ENCODE results near the gene SDK1. TPM values are rescaled to one million over a fixed set of nuclear protein-coding genes. Genes with fewer than 3 reads are reported as not detected.

The SDK1 gene
- total and polyA plus RNA-seq, 12 donors, result 1.0 to 5.3 (median 3.2) TPM

DNA sequence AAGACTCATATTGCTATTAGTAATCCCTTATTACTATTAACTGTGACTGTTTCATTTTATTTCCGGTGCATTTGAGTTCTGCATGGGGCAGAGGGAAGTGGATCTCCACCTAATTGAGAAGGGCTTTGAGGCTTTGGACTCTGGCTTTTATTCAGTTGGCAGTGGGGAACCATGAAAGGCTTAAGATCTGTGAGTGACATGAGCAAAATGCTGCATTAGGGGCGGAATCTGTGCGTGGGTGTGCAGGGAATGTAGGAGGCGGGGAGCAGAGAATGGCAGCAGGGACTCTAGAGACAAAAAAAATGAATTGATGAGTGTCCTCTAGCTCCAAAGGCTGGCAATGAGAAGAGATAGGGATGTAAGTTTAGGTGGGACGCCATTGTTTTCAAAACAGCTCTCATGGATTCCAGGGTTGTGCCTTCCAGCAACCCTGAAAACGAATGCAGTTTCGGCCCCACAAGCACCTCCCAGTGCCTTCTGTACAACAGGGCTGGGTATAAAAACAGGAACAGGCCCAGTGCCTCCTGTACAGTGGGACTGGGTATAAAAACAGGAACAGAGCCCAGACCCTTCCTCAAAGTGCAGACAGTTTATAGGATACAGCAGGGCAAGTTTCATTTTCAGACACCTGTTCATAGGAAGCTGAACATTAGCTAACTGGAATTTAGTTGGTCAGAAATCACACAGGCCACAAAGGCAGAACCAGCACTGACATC lies 717.7 kb downstream of the SDK1 start:
- DNase-seq, result no peak
- 88 to 93% methylated on average over 7 of the region's 7 CpGs for WGBS, 2 donors
- Histone ChIP-seq H3K27me3 (peaks cover 0 to 3% (median 0%) of the 10 kb centered on the region in 7 donors), H3K9me3 (peaks cover 0 to 30% (median 0%) of the 10 kb centered on the region in 11 donors), H3K4me3 (no peak overlapping the region), H3K36me3 (no peaks in the 10 kb centered on the region), H3K27ac (no peak overlapping the region), H3K4me1 (no peaks in the 10 kb centered on the region)
- ATAC-seq, result no peak
- intact Hi-C loops (cut with DNase I), result no loop called here
- TF ChIP-seq, protein P1, sequence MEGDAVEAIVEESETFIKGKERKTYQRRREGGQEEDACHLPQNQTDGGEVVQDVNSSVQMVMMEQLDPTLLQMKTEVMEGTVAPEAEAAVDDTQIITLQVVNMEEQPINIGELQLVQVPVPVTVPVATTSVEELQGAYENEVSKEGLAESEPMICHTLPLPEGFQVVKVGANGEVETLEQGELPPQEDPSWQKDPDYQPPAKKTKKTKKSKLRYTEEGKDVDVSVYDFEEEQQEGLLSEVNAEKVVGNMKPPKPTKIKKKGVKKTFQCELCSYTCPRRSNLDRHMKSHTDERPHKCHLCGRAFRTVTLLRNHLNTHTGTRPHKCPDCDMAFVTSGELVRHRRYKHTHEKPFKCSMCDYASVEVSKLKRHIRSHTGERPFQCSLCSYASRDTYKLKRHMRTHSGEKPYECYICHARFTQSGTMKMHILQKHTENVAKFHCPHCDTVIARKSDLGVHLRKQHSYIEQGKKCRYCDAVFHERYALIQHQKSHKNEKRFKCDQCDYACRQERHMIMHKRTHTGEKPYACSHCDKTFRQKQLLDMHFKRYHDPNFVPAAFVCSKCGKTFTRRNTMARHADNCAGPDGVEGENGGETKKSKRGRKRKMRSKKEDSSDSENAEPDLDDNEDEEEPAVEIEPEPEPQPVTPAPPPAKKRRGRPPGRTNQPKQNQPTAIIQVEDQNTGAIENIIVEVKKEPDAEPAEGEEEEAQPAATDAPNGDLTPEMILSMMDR (IDR thresholded peaks at IDR 0.05), result no peak

DNA sequence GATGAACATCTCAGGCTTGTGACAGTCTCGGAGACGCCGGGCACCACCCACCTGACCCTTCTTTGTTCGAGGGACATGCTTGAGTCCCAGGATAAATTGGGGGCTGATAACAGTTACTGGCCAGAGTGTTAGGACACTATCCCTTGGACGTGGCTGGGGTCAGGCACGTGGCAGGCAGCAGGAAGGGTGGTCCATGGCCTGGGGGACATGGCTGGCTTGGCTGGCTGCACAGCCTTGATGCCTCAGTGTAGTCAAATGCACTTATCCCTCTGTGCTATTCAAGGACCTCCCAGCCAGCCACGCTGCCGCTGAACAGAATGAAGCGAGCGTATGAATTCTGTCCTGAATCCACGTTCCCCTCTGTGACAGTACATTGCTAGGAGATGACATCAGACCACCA lies 719.0 kb downstream of the SDK1 start:
- TF ChIP-seq, protein P1 (IDR thresholded peaks at IDR 0.05), result no peak
- 91 to 93% methylated on average over 11 of the region's 11 CpGs for WGBS, 2 donors

DNA sequence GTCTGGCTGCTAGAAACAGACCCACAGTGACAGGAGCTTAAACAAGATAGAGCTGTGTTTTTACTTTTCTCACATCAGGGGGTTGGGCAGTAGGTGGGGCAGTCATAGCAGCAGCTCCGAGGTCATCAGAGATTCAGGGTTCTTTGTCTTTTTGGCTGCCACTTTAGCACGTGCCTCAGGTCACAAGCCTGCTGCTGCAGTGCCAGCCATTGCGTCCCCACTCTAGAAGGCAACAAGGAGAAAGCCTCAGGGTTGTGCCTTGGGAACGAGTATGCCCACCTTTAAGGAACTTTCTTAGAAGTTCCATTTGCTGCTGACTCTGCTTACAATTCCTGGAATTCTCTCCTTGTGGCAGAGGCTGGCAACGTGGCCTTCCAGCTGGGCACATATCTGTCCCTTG lies 720.4 kb downstream of the SDK1 start:
- no peak overlapping the region for H3K27ac ChIP-seq
- H3K36me3 ChIP-seq, result no peaks in the 10 kb centered on the region
- H3K9me3 ChIP-seq, result peaks cover 0 to 30% (median 0%) of the 10 kb centered on the region in 11 donors
- no peaks in the 10 kb centered on the region for H3K4me1 ChIP-seq
- DNase-seq, result no peak
- TF ChIP-seq, protein P1 (IDR thresholded peaks at IDR 0.05), result no peak
- WGBS, 2 donors, result 85 to 86% methylated on average over 5 of the region's 5 CpGs
- intact Hi-C loops (cut with DNase I), result no loop called here
- ATAC-seq, result no peak
- H3K27me3 ChIP-seq, result no peaks in the 10 kb centered on the region
- H3K4me3 ChIP-seq, result no peak overlapping the region

More for the DNA sequence above, 719.0 kb downstream of the SDK1 start:
- intact Hi-C loops (cut with DNase I), result no loop called here
- DNase-seq (no peak), ATAC-seq (no peak)
- Histone ChIP-seq H3K27me3 (peaks cover 0 to 2% (median 0%) of the 10 kb centered on the region in 7 donors), H3K27ac (no peak overlapping the region), H3K4me1 (no peaks in the 10 kb centered on the region), H3K4me3 (no peak overlapping the region), H3K36me3 (no peaks in the 10 kb centered on the region), H3K9me3 (peaks cover 0 to 30% (median 0%) of the 10 kb centered on the region in 11 donors)

DNA sequence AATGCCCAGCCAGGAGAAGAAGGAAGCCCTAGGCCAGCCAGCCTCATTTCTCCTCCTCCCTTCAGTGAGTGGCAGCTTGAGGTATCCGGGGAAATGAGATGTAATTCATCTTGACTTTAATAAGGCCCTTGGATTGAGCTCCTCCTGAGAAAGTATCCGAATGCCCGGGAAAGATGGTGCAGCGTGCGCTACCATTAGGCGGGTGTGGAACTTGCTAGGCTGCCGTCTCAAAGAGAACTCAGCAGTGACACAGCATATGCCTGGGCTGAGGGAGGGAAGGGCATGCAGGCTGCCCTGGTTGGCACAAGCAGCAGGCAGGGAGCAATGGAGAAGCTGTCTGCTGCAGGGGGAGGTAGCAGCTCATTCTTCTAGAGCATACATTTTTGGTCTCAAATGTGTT lies 721.2 kb downstream of the SDK1 start:
- no peaks in the 10 kb centered on the region for H3K4me1 ChIP-seq
- TF ChIP-seq, protein P1 (IDR thresholded peaks at IDR 0.05), result no peak
- intact Hi-C loops (cut with DNase I), result no loop called here
- H3K27ac ChIP-seq, result no peak overlapping the region
- no peaks in the 10 kb centered on the region for H3K36me3 ChIP-seq
- ATAC-seq, result no peak
- 88 to 91% methylated on average over 7 of the region's 7 CpGs for WGBS, 2 donors
- peaks cover 0 to 28% (median 0%) of the 10 kb centered on the region in 11 donors for H3K9me3 ChIP-seq
- H3K4me3 ChIP-seq, result no peak overlapping the region
- DNase-seq, result no peak
- no peaks in the 10 kb centered on the region for H3K27me3 ChIP-seq

Data from heart right ventricle (tissue), 16 donors.